DND-41 (cell line): ENCODE results near the gene VSIG10.
A peak's percentile ranks its signal among the peaks of the same experiment; 100 is the strongest.

Source experiments
- ATAC-seq: fragments of 200-7000 bp; cut with Tn5 transposase; 3 replicates; pipeline ENCODE4 v1.9.1; 2021; ENCODE audit warnings: low read depth; ENCODE audit not compliant: insufficient read depth
- DNase-seq: peaks from one replicate; pipeline ENCODE4 v3.0.0-alpha.2; 2020
- H2AFZ ChIP-seq: 2 replicates; pipeline ENCODE4 v1.6.0; 2012; ENCODE audit warnings: low read depth, low read length
- H3K27ac ChIP-seq: 2 replicates; pipeline ENCODE4 v1.5.1; 2012; ENCODE audit warnings: low read length, inconsistent platforms
- H3K27me3 ChIP-seq: fragments of 200-600 bp; sonication (generic); 2 replicates; pipeline ENCODE4 v1.6.0; 2012; ENCODE audit warnings: low read length, mild to moderate bottlenecking, inconsistent platforms; ENCODE audit not compliant: insufficient read depth, poor library complexity
- H3K36me3 ChIP-seq: 2 replicates; pipeline ENCODE4 v1.5.1; 2012; ENCODE audit warnings: low read length, inconsistent platforms; ENCODE audit not compliant: insufficient read depth
- H3K4me1 ChIP-seq: 2 replicates; pipeline ENCODE4 v1.5.1; 2012; ENCODE audit warnings: mild to moderate bottlenecking, low read length; ENCODE audit not compliant: insufficient read depth
- H3K4me2 ChIP-seq: 2 replicates; pipeline ENCODE4 v1.6.0; 2012; ENCODE audit warnings: mild to moderate bottlenecking, moderate library complexity, low read length, inconsistent platforms; ENCODE audit not compliant: insufficient read depth
- H3K4me3 ChIP-seq, 2 experiments: fragments of 200-600 bp in 1 of 2; shearing (Covaris generic) in 1 of 2; 2 replicates each; pipeline ENCODE4 v1.5.1; 2012 to 2016; ENCODE audit warnings: inconsistent platforms in 2 of 2, low read length in 2 of 2, mild to moderate bottlenecking in 2 of 2, low read depth in 1 of 2, moderate library complexity in 1 of 2
- H3K79me2 ChIP-seq: 2 replicates; pipeline ENCODE4 v1.6.0; 2012; ENCODE audit warnings: low read length, inconsistent platforms; ENCODE audit not compliant: insufficient read depth
- H3K9ac ChIP-seq: 2 replicates; pipeline ENCODE4 v1.6.0; 2012; ENCODE audit warnings: low read depth, mild to moderate bottlenecking, inconsistent platforms, low read length, moderate library complexity
- H3K9me3 ChIP-seq: 2 replicates; pipeline ENCODE4 v1.5.1; 2012; ENCODE audit warnings: low read length, moderate library complexity, mild to moderate bottlenecking, inconsistent platforms; ENCODE audit not compliant: insufficient read depth, severe bottlenecking
- H4K20me1 ChIP-seq: 2 replicates; pipeline ENCODE4 v1.6.0; 2012; ENCODE audit warnings: low read length; ENCODE audit not compliant: insufficient read depth
- CTCF ChIP-seq: IDR thresholded peaks from 2 replicates; pipeline ENCODE4 v1.5.1; 2012; ENCODE audit warnings: borderline replicate concordance, low read length, moderate library complexity, mild to moderate bottlenecking; ENCODE audit not compliant: poor library complexity, severe bottlenecking; ENCODE audit errors: extremely low read depth
- EZH2 ChIP-seq: IDR thresholded peaks from 3 replicates; pipeline ENCODE4 v1.6.1; 2012; ENCODE audit warnings: borderline replicate concordance, low read depth, mild to moderate bottlenecking, moderate library complexity, low read length, inconsistent platforms; ENCODE audit not compliant: severe bottlenecking

VSIG10 gene

GRCh38 chr12:118103601-118104382 is at the start of gene VSIG10:
TSS of gene VSIG10 (minus strand) at chr12:118104011. CDS start at chr12:118103671, 340 bp downstream.
- Histone ChIP-seq H3K27ac (peak within 1 kb of the TSS; percentile 82), H3K79me2 (no peaks in the 10 kb centered on the region), H3K36me3 (no peaks in the 10 kb centered on the region), H2AFZ (peak within 1 kb of the TSS; percentile 89), H3K9me3 (no peaks in the 10 kb centered on the region), H3K27me3 (no peaks in the 10 kb centered on the region), H3K4me1 (peaks cover 20% of the 10 kb centered on the region), H3K4me2 (peak within 1 kb of the TSS; percentile 92), H3K4me3 (peak within 1 kb of the TSS; percentile 70 to 77), H3K9ac (peak within 1 kb of the TSS; percentile 78), H4K20me1 (no peaks in the 10 kb centered on the region)
- peak; percentile 68 for DNase-seq
- TF ChIP-seq CTCF (no peak), EZH2 (no peak)
- ATAC-seq = peak; percentile 83

- Histone ChIP-seq H3K27ac (no peak overlapping the region), H3K4me2 (no peak overlapping the region), H3K27me3 (no peaks in the 10 kb centered on the region), H3K9ac (no peak overlapping the region), H2AFZ (no peak overlapping the region), H4K20me1 (no peaks in the 10 kb centered on the region), H3K79me2 (no peaks in the 10 kb centered on the region), H3K9me3 (no peaks in the 10 kb centered on the region), H3K36me3 (peaks cover 46% of the 10 kb centered on the region), H3K4me3 (no peak overlapping the region), H3K4me1 (no peaks in the 10 kb centered on the region)
- TF ChIP-seq EZH2 (no peak), CTCF (no peak)
- ATAC-seq = no peak
- no peak for DNase-seq
Measured at GRCh38 chr12:118151755-118152154, 47.9 kb upstream of the VSIG10 start.

GRCh38 chr12:118150625-118151024 is 46.8 kb upstream of the VSIG10 start:
- DNase-seq (no peak), ATAC-seq (no peak)
- H3K9ac ChIP-seq = no peak overlapping the region
- no peaks in the 10 kb centered on the region for H3K9me3 ChIP-seq
- no peaks in the 10 kb centered on the region for H4K20me1 ChIP-seq
- peaks cover 46% of the 10 kb centered on the region for H3K36me3 ChIP-seq
- H3K27me3 ChIP-seq = no peaks in the 10 kb centered on the region
- no peak overlapping the region for H3K27ac ChIP-seq
- no peaks in the 10 kb centered on the region for H3K79me2 ChIP-seq
- no peak overlapping the region for H2AFZ ChIP-seq
- H3K4me1 ChIP-seq = no peaks in the 10 kb centered on the region
- no peak overlapping the region for H3K4me3 ChIP-seq
- TF ChIP-seq CTCF (no peak), EZH2 (no peak)
- H3K4me2 ChIP-seq = no peak overlapping the region
